ENCODE measurements around the gene CLEC16A.

Gene CLEC16A

GRCh38 chr16:10949424-10949970, 5.1 kb downstream of the CLEC16A start:
- FAIRE-seq (peak; percentile 90), DNase-seq (ENCODE audit: insufficient read length, low spot score) (no peak)
- peak; percentile 52 for TF ChIP-seq PAX5 (IDR thresholded peaks at IDR 0.05; ENCODE audit: insufficient read depth, low read length, severe bottlenecking)
- TF ChIP-seq POLR2AphosphoS5 (IDR thresholded peaks at IDR 0.05; ENCODE audit: low read depth, low read length), result no peak
- peak; percentile 89 for TF ChIP-seq SPI1 (IDR thresholded peaks at IDR 0.05; ENCODE audit: low read depth, low read length)
- no peak for TF ChIP-seq POLR2A (IDR thresholded peaks at IDR 0.05; ENCODE audit: low read depth, low read length)
- TF ChIP-seq POU2F2 (IDR thresholded peaks at IDR 0.05; ENCODE audit: low read depth, low read length), result no peak
- TF ChIP-seq TAF1 (IDR thresholded peaks at IDR 0.05; ENCODE audit: low read depth, low read length), result no peak

GRCh38 chr16:10950393-10950792, 6.0 kb downstream of the CLEC16A start:
- TF ChIP-seq TAF1 (IDR thresholded peaks at IDR 0.05; ENCODE audit: low read depth, low read length), result no peak
- no peak for TF ChIP-seq SPI1 (IDR thresholded peaks at IDR 0.05; ENCODE audit: low read depth, low read length)
- no peak for TF ChIP-seq POLR2A (IDR thresholded peaks at IDR 0.05; ENCODE audit: low read depth, low read length)
- TF ChIP-seq POU2F2 (IDR thresholded peaks at IDR 0.05; ENCODE audit: low read depth, low read length), result no peak
- TF ChIP-seq POLR2AphosphoS5 (IDR thresholded peaks at IDR 0.05; ENCODE audit: low read depth, low read length), result no peak
- FAIRE-seq (no peak), DNase-seq (ENCODE audit: insufficient read length, low spot score) (no peak)

GRCh38 chr16:10951026-10951425, 6.7 kb downstream of the CLEC16A start:
- no peak for TF ChIP-seq TAF1 (IDR thresholded peaks at IDR 0.05; ENCODE audit: low read depth, low read length)
- TF ChIP-seq POLR2AphosphoS5 (IDR thresholded peaks at IDR 0.05; ENCODE audit: low read depth, low read length), result no peak
- no peak for TF ChIP-seq SPI1 (IDR thresholded peaks at IDR 0.05; ENCODE audit: low read depth, low read length)
- no peak for TF ChIP-seq POLR2A (IDR thresholded peaks at IDR 0.05; ENCODE audit: low read depth, low read length)
- DNase-seq (ENCODE audit: insufficient read length, low spot score) (no peak), FAIRE-seq (no peak)

GRCh38 chr16:10954903-10955302, 10.5 kb downstream of the CLEC16A start:
- TF ChIP-seq POLR2A (IDR thresholded peaks at IDR 0.05; ENCODE audit: low read depth, low read length) (no peak), POU2F2 (IDR thresholded peaks at IDR 0.05; ENCODE audit: low read depth, low read length) (no peak), PAX5 (IDR thresholded peaks at IDR 0.05; ENCODE audit: insufficient read depth, low read length, severe bottlenecking) (no peak), TAF1 (IDR thresholded peaks at IDR 0.05; ENCODE audit: low read depth, low read length) (no peak), SPI1 (IDR thresholded peaks at IDR 0.05; ENCODE audit: low read depth, low read length) (no peak), POLR2AphosphoS5 (IDR thresholded peaks at IDR 0.05; ENCODE audit: low read depth, low read length) (no peak)
- FAIRE-seq (peak; percentile 31), DNase-seq (ENCODE audit: insufficient read length, low spot score) (no peak)

GRCh38 chr16:10957771-10958482, 13.6 kb downstream of the CLEC16A start:
- TF ChIP-seq TAF1 (IDR thresholded peaks at IDR 0.05; ENCODE audit: low read depth, low read length), result no peak
- TF ChIP-seq SPI1 (IDR thresholded peaks at IDR 0.05; ENCODE audit: low read depth, low read length), result no peak
- no peak for TF ChIP-seq POU2F2 (IDR thresholded peaks at IDR 0.05; ENCODE audit: low read depth, low read length)
- no peak for TF ChIP-seq POLR2A (IDR thresholded peaks at IDR 0.05; ENCODE audit: low read depth, low read length)
- no peak for TF ChIP-seq POLR2AphosphoS5 (IDR thresholded peaks at IDR 0.05; ENCODE audit: low read depth, low read length)
- no peak for TF ChIP-seq PAX5 (IDR thresholded peaks at IDR 0.05; ENCODE audit: insufficient read depth, low read length, severe bottlenecking)
- no peak for DNase-seq (ENCODE audit: insufficient read length, low spot score)
- no peak for FAIRE-seq

- FAIRE-seq (no peak), DNase-seq (ENCODE audit: insufficient read length, low spot score) (no peak)
- TF ChIP-seq POLR2AphosphoS5 (IDR thresholded peaks at IDR 0.05; ENCODE audit: low read depth, low read length) (no peak), POU2F2 (IDR thresholded peaks at IDR 0.05; ENCODE audit: low read depth, low read length) (no peak), PAX5 (IDR thresholded peaks at IDR 0.05; ENCODE audit: insufficient read depth, low read length, severe bottlenecking) (no peak), TAF1 (IDR thresholded peaks at IDR 0.05; ENCODE audit: low read depth, low read length) (no peak), POLR2A (IDR thresholded peaks at IDR 0.05; ENCODE audit: low read depth, low read length) (no peak), SPI1 (IDR thresholded peaks at IDR 0.05; ENCODE audit: low read depth, low read length) (no peak)
Measured at GRCh38 chr16:10959161-10959560, 14.8 kb downstream of the CLEC16A start.

GRCh38 chr16:10961231-10961630, 16.9 kb downstream of the CLEC16A start:
- DNase-seq (ENCODE audit: insufficient read length, low spot score), result no peak
- TF ChIP-seq PAX5 (IDR thresholded peaks at IDR 0.05; ENCODE audit: insufficient read depth, low read length, severe bottlenecking), result no peak
- no peak for TF ChIP-seq TAF1 (IDR thresholded peaks at IDR 0.05; ENCODE audit: low read depth, low read length)
- no peak for FAIRE-seq

- no peak for DNase-seq (ENCODE audit: insufficient read length, low spot score)
- TF ChIP-seq TAF1 (IDR thresholded peaks at IDR 0.05; ENCODE audit: low read depth, low read length) (no peak), POU2F2 (IDR thresholded peaks at IDR 0.05; ENCODE audit: low read depth, low read length) (peak; percentile 69; the same call in 1 of the 2 replicates), SPI1 (IDR thresholded peaks at IDR 0.05; ENCODE audit: low read depth, low read length) (no peak), PAX5 (IDR thresholded peaks at IDR 0.05; ENCODE audit: insufficient read depth, low read length, severe bottlenecking) (no peak), POLR2AphosphoS5 (IDR thresholded peaks at IDR 0.05; ENCODE audit: low read depth, low read length) (peak; percentile 46; the same call in 1 of the 2 replicates), POLR2A (IDR thresholded peaks at IDR 0.05; ENCODE audit: low read depth, low read length) (no peak)
- peak; percentile 88 for FAIRE-seq
Measured at GRCh38 chr16:10964039-10964890, 19.9 kb downstream of the CLEC16A start.

GRCh38 chr16:10964891-10965326, 20.5 kb downstream of the CLEC16A start:
- TF ChIP-seq TAF1 (IDR thresholded peaks at IDR 0.05; ENCODE audit: low read depth, low read length) (no peak), POLR2AphosphoS5 (IDR thresholded peaks at IDR 0.05; ENCODE audit: low read depth, low read length) (0 out of 2 replicates have a peak, but pooled peaks have one; percentile 4), POLR2A (IDR thresholded peaks at IDR 0.05; ENCODE audit: low read depth, low read length) (peak; percentile 75), SPI1 (IDR thresholded peaks at IDR 0.05; ENCODE audit: low read depth, low read length) (peak; percentile 66), PAX5 (IDR thresholded peaks at IDR 0.05; ENCODE audit: insufficient read depth, low read length, severe bottlenecking) (no peak), POU2F2 (IDR thresholded peaks at IDR 0.05; ENCODE audit: low read depth, low read length) (peak; percentile 81; the same call in 1 of the 2 replicates)
- FAIRE-seq, result peak; percentile 79

More at GRCh38 chr16:10964891-10965326, 20.5 kb downstream of the CLEC16A start:
- DNase-seq (ENCODE audit: insufficient read length, low spot score), result no peak

Measured in GM12891 (cell line).